Measurements from ENCODE around the gene LRIG3.

LRIG3 gene

GRCh38 chr12:58844161-58844560, 76.1 kb downstream of the LRIG3 start:
- 96% methylated on average over 1 of the region's 4 CpGs for WGBS
- Histone ChIP-seq H3K4me3 (ENCODE audit: insufficient read depth in 1 of 2, low read depth in 1 of 2, low read length in 2 of 2) (no peak overlapping the region), H3K4me1 (ENCODE audit: control insufficient read depth, insufficient read depth, low read depth, low read length) (no peaks in the 10 kb centered on the region), H4K8ac (ENCODE audit: low read length) (no peak overlapping the region), H2AFZ (ENCODE audit: low read depth, low read length) (no peak overlapping the region), H3K79me1 (replicated peaks; ENCODE audit: low read length, poor library complexity, severe bottlenecking) (no peaks in the 10 kb centered on the region), H4K91ac (ENCODE audit: low read length) (no peak overlapping the region), H3K27ac (ENCODE audit: low read length, poor library complexity, severe bottlenecking) (no peak overlapping the region), H2BK5ac (ENCODE audit: low read depth, low read length, poor library complexity, severe bottlenecking) (no peak overlapping the region), H3K9ac (ENCODE audit: low read length) (no peak overlapping the region), H2BK12ac (ENCODE audit: low read length in 2 of 2) (no peak overlapping the region), H3K23ac (ENCODE audit: low read length in 2 of 2) (no peak overlapping the region), H2BK15ac (ENCODE audit: low read depth, poor library complexity, severe bottlenecking) (peak overlapping the region; percentile 48), H2AK5ac (ENCODE audit: low read length, severe bottlenecking) (no peak overlapping the region), H2BK120ac (ENCODE audit: low read depth, low read length) (no peak overlapping the region), H3K14ac (ENCODE audit: low read length in 2 of 2) (no peak overlapping the region), H3K27me3 (ENCODE audit: control insufficient read depth in 1 of 2, insufficient read depth in 1 of 2, low read length in 2 of 2) (no peaks in the 10 kb centered on the region), H3K4ac (ENCODE audit: low read depth in 1 of 2, low read length in 2 of 2) (no peak overlapping the region), H3K4me2 (ENCODE audit: low read length, poor library complexity, severe bottlenecking) (no peak overlapping the region), H3K36me3 (ENCODE audit: control insufficient read depth in 1 of 2, insufficient read depth in 2 of 2, low read depth in 1 of 2, low read length in 2 of 2) (peaks cover 0 to 6% of the 10 kb centered on the region in 2 experiments), H3K9me3 (ENCODE audit: control insufficient read depth, low read length) (peaks cover 9% of the 10 kb centered on the region), H3K18ac (ENCODE audit: low read depth in 1 of 2, low read length in 2 of 2) (no peak overlapping the region)
- DNase-seq = no peak

GRCh38 chr12:58841058-58841798, 79.1 kb downstream of the LRIG3 start:
- Histone ChIP-seq H4K8ac (ENCODE audit: low read length) (no peak overlapping the region), H2AFZ (ENCODE audit: low read depth, low read length) (no peak overlapping the region), H3K9ac (ENCODE audit: low read length) (no peak overlapping the region), H4K91ac (ENCODE audit: low read length) (no peak overlapping the region), H2BK12ac (ENCODE audit: low read length in 2 of 2) (no peak overlapping the region), H2BK15ac (ENCODE audit: low read depth, poor library complexity, severe bottlenecking) (no peak overlapping the region), H3K36me3 (ENCODE audit: control insufficient read depth in 1 of 2, insufficient read depth in 2 of 2, low read depth in 1 of 2, low read length in 2 of 2) (peaks cover 0 to 6% of the 10 kb centered on the region in 2 experiments), H3K18ac (ENCODE audit: low read depth in 1 of 2, low read length in 2 of 2) (no peak overlapping the region), H2BK120ac (ENCODE audit: low read depth, low read length) (no peak overlapping the region), H3K4me3 (ENCODE audit: insufficient read depth in 1 of 2, low read depth in 1 of 2, low read length in 2 of 2) (no peak overlapping the region), H3K79me1 (replicated peaks; ENCODE audit: low read length, poor library complexity, severe bottlenecking) (no peaks in the 10 kb centered on the region), H3K27ac (ENCODE audit: low read length, poor library complexity, severe bottlenecking) (no peak overlapping the region), H2BK5ac (ENCODE audit: low read depth, low read length, poor library complexity, severe bottlenecking) (no peak overlapping the region), H3K4ac (ENCODE audit: low read depth in 1 of 2, low read length in 2 of 2) (no peak overlapping the region), H3K27me3 (ENCODE audit: control insufficient read depth in 1 of 2, insufficient read depth in 1 of 2, low read length in 2 of 2) (no peaks in the 10 kb centered on the region), H2AK5ac (ENCODE audit: low read length, severe bottlenecking) (no peak overlapping the region), H3K9me3 (ENCODE audit: control insufficient read depth, low read length) (peaks cover 12% of the 10 kb centered on the region), H3K23ac (ENCODE audit: low read length in 2 of 2) (no peak overlapping the region), H3K14ac (ENCODE audit: low read length in 2 of 2) (no peak overlapping the region), H3K4me1 (ENCODE audit: control insufficient read depth, insufficient read depth, low read depth, low read length) (no peaks in the 10 kb centered on the region), H3K4me2 (ENCODE audit: low read length, poor library complexity, severe bottlenecking) (no peak overlapping the region)
- no peak for DNase-seq
- 77% methylated on average over 14 of the region's 15 CpGs for WGBS

GRCh38 chr12:58833853-58834252, 86.5 kb downstream of the LRIG3 start:
- no peak overlapping the region for H3K9ac ChIP-seq (ENCODE audit: low read length)
- no peak overlapping the region for H3K4me2 ChIP-seq (ENCODE audit: low read length, poor library complexity, severe bottlenecking)
- H3K36me3 ChIP-seq (ENCODE audit: control insufficient read depth in 1 of 2, insufficient read depth in 2 of 2, low read depth in 1 of 2, low read length in 2 of 2) = no peaks in the 10 kb centered on the region
- H2BK5ac ChIP-seq (ENCODE audit: low read depth, low read length, poor library complexity, severe bottlenecking) = no peak overlapping the region
- no peaks in the 10 kb centered on the region for H3K79me1 ChIP-seq (replicated peaks; ENCODE audit: low read length, poor library complexity, severe bottlenecking)
- no peak for DNase-seq
- H2AK5ac ChIP-seq (ENCODE audit: low read length, severe bottlenecking) = no peak overlapping the region
- no peak overlapping the region for H2BK12ac ChIP-seq (ENCODE audit: low read length in 2 of 2)
- no peak overlapping the region for H2AFZ ChIP-seq (ENCODE audit: low read depth, low read length)
- H3K4ac ChIP-seq (ENCODE audit: low read depth in 1 of 2, low read length in 2 of 2) = no peak overlapping the region
- H3K4me1 ChIP-seq (ENCODE audit: control insufficient read depth, insufficient read depth, low read depth, low read length) = no peaks in the 10 kb centered on the region
- no peaks in the 10 kb centered on the region for H3K27me3 ChIP-seq (ENCODE audit: control insufficient read depth in 1 of 2, insufficient read depth in 1 of 2, low read length in 2 of 2)
- H2BK15ac ChIP-seq (ENCODE audit: low read depth, poor library complexity, severe bottlenecking) = no peak overlapping the region
- H4K8ac ChIP-seq (ENCODE audit: low read length) = no peak overlapping the region
- H3K9me3 ChIP-seq (ENCODE audit: control insufficient read depth, low read length) = no peaks in the 10 kb centered on the region
- no CpG with 5 or more reads among the region's 3 CpGs for WGBS
- no peak overlapping the region for H3K27ac ChIP-seq (ENCODE audit: low read length, poor library complexity, severe bottlenecking)
- H4K91ac ChIP-seq (ENCODE audit: low read length) = no peak overlapping the region
- H3K4me3 ChIP-seq (ENCODE audit: insufficient read depth in 1 of 2, low read depth in 1 of 2, low read length in 2 of 2) = no peak overlapping the region
- H3K14ac ChIP-seq (ENCODE audit: low read length in 2 of 2) = no peak overlapping the region
- no peak overlapping the region for H2BK120ac ChIP-seq (ENCODE audit: low read depth, low read length)
- no peak overlapping the region for H3K18ac ChIP-seq (ENCODE audit: low read depth in 1 of 2, low read length in 2 of 2)
- H3K23ac ChIP-seq (ENCODE audit: low read length in 2 of 2) = no peak overlapping the region

DNA sequence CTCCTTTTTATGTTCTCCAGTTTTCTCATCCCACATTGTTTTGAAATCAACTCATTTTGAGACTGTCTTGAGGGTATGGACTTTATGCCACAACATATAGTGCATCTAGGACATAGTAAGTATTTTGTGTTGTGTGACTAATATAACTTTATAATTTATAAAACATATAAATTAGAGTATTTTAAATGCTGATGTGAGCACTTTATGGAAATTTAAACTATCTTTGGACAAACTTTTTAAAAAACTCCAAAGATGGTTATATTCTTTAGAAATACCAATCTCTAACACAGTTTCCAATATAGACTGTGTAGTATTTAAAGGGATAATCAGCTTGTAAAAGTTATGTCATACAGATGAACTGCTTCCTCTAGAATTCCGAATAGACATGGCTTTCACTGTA, 87.4 kb downstream of the LRIG3 start:
- H3K14ac ChIP-seq (ENCODE audit: low read length in 2 of 2) = no peak overlapping the region
- no peaks in the 10 kb centered on the region for H3K27me3 ChIP-seq (ENCODE audit: control insufficient read depth in 1 of 2, insufficient read depth in 1 of 2, low read length in 2 of 2)
- no peaks in the 10 kb centered on the region for H3K9me3 ChIP-seq (ENCODE audit: control insufficient read depth, low read length)
- H3K4ac ChIP-seq (ENCODE audit: low read depth in 1 of 2, low read length in 2 of 2) = no peak overlapping the region
- H2BK120ac ChIP-seq (ENCODE audit: low read depth, low read length) = no peak overlapping the region
- H3K23ac ChIP-seq (ENCODE audit: low read length in 2 of 2) = no peak overlapping the region
- H3K4me2 ChIP-seq (ENCODE audit: low read length, poor library complexity, severe bottlenecking) = no peak overlapping the region
- H3K4me3 ChIP-seq (ENCODE audit: insufficient read depth in 1 of 2, low read depth in 1 of 2, low read length in 2 of 2) = no peak overlapping the region
- H3K4me1 ChIP-seq (ENCODE audit: control insufficient read depth, insufficient read depth, low read depth, low read length) = no peaks in the 10 kb centered on the region
- H3K9ac ChIP-seq (ENCODE audit: low read length) = no peak overlapping the region
- H2BK12ac ChIP-seq (ENCODE audit: low read length in 2 of 2) = no peak overlapping the region
- H3K79me1 ChIP-seq (replicated peaks; ENCODE audit: low read length, poor library complexity, severe bottlenecking) = no peaks in the 10 kb centered on the region
- no peak overlapping the region for H2BK5ac ChIP-seq (ENCODE audit: low read depth, low read length, poor library complexity, severe bottlenecking)
- no peak overlapping the region for H2AFZ ChIP-seq (ENCODE audit: low read depth, low read length)
- H3K36me3 ChIP-seq (ENCODE audit: control insufficient read depth in 1 of 2, insufficient read depth in 2 of 2, low read depth in 1 of 2, low read length in 2 of 2) = no peaks in the 10 kb centered on the region
- no peak overlapping the region for H2AK5ac ChIP-seq (ENCODE audit: low read length, severe bottlenecking)
- H2BK15ac ChIP-seq (ENCODE audit: low read depth, poor library complexity, severe bottlenecking) = no peak overlapping the region
- no peak overlapping the region for H3K27ac ChIP-seq (ENCODE audit: low read length, poor library complexity, severe bottlenecking)
- DNase-seq = no peak
- WGBS = 100% methylated on average over 1 of the region's 1 CpG
- no peak overlapping the region for H3K18ac ChIP-seq (ENCODE audit: low read depth in 1 of 2, low read length in 2 of 2)
- no peak overlapping the region for H4K8ac ChIP-seq (ENCODE audit: low read length)
- H4K91ac ChIP-seq (ENCODE audit: low read length) = no peak overlapping the region
